ENCODE results near the gene NOS2. TPM values are rescaled to one million over a fixed set of nuclear protein-coding genes. Genes with fewer than 3 reads are reported as not detected.
"Not testable (repeated sequence)": the region's sequence is repeated elsewhere in the genome, so short reads cannot be mapped to it uniquely, and the experiment has no call there.

The NOS2 gene
- total RNA-seq, 4 donors from 2014 or later = 0.07 to 0.40 (median 0.35) TPM

DNA sequence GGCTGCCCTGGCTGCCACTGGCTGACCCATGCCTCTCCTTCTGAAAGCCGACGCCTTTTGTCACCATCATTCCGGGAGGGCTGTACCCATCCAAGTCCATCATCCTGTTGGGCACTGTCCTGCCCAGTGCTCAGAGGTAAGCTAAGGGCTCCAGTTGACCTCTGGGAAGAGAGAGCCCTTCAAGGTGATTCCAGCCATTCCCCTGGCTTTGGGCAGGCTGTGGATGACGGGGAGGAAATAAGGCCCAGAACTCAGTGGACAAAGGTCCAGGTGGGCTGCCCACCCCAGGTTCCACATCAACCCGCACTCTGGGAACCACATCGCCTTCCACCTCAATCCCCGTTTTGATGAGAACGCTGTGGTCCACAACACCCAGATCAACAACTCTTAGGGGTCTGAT is 45.8 kb downstream of the NOS2 start:
- no peaks in the 10 kb centered on the region for H3K9me3 ChIP-seq

DNA sequence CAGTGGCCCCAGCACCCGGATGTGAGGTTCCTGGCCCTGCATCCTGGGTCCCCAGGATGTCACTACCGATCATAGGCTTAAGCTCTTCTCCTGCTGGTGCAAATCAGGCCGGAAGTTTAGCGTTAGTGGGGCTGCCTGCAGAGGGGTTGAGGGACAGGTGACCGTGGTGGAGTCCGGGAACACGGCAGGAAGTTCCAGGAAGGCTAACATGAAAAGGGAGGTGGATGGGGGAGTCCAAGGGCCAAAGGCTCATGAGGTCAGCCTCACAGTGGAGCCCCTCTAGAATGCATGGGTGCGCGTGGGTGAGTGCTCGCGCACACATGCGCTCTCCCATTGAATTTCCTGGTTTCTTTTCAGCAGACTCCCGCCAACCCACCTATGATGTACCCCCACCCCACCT is 46.6 kb downstream of the NOS2 start:
- ATAC-seq, H3K36me3 ChIP-seq, H3K4me1 ChIP-seq, H3K9me3 ChIP-seq, H3K4me3 ChIP-seq, H3K27me3 ChIP-seq, H3K27ac ChIP-seq: not testable (repeated sequence)
- WGBS, 2 donors (ENCODE audit: low coverage in 1 of 2) = 88 to 100% methylated on average over 7 to 9 of the region's 13 CpGs

More for the DNA sequence above, 45.8 kb downstream of the NOS2 start:
- H3K36me3 ChIP-seq = no peaks in the 10 kb centered on the region
- H3K4me3 ChIP-seq = no peak overlapping the region
- 94 to 100% methylated on average over 2 to 3 of the region's 8 CpGs for WGBS, 2 donors (ENCODE audit: low coverage in 1 of 2)
- no peaks in the 10 kb centered on the region for H3K4me1 ChIP-seq
- H3K27ac ChIP-seq = no peak overlapping the region
- H3K27me3 ChIP-seq = no peaks in the 10 kb centered on the region
- no peak for TF ChIP-seq POLR2AphosphoS5 (IDR thresholded peaks at IDR 0.05)
- no peak for TF ChIP-seq EP300 (IDR thresholded peaks at IDR 0.05)
- no peak for TF ChIP-seq CTCF (IDR thresholded peaks at IDR 0.05)
- TF ChIP-seq POLR2A (IDR thresholded peaks at IDR 0.05) = no peak
- ATAC-seq = no peak

- H3K4me3 ChIP-seq, H3K36me3 ChIP-seq, H3K27me3 ChIP-seq, H3K9me3 ChIP-seq, H3K4me1 ChIP-seq, ATAC-seq, H3K27ac ChIP-seq: not testable (repeated sequence)
- 58 to 70% methylated on average over 2 of the region's 19 CpGs for WGBS, 2 donors (ENCODE audit: low coverage in 1 of 2)
Observed at GRCh38 chr17:27752831-27753619, 47.3 kb downstream of the NOS2 start.

- no peak for ATAC-seq
- WGBS, 2 donors (ENCODE audit: low coverage in 1 of 2) = 68 to 80% methylated on average over 6 to 11 of the region's 19 CpGs
- Histone ChIP-seq H3K27me3 (no peaks in the 10 kb centered on the region), H3K27ac (no peak overlapping the region), H3K4me3 (no peak overlapping the region), H3K9me3 (no peaks in the 10 kb centered on the region), H3K36me3 (no peaks in the 10 kb centered on the region), H3K4me1 (no peaks in the 10 kb centered on the region)
- TF ChIP-seq POLR2AphosphoS5 (IDR thresholded peaks at IDR 0.05) (no peak), POLR2A (IDR thresholded peaks at IDR 0.05) (no peak), EP300 (IDR thresholded peaks at IDR 0.05) (no peak), CTCF (IDR thresholded peaks at IDR 0.05) (no peak)
Observed at GRCh38 chr17:27751622-27752490, 48.5 kb downstream of the NOS2 start.

DNA sequence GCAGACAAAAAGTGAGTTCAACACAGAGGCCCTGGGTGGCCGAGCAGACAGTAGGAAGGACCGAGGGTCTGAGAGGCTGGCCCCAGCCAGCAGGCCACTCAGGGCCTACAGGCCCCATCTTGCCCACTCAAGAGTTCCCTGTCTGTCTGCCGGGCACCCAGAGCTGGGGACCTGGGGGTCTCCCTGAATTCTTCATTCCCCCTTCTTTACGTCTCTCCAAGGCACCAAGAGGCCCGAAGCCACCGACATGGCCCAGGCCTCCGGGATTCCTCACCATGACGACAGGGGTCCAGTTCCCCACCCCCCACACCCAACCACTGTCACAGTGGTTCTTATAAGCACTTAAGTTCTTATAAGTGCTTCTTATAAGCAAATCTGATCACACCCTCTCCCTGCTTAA is 49.2 kb downstream of the NOS2 start:
- no peaks in the 10 kb centered on the region for H3K4me1 ChIP-seq
- no peaks in the 10 kb centered on the region for H3K9me3 ChIP-seq
- TF ChIP-seq POLR2A (IDR thresholded peaks at IDR 0.05) = no peak
- TF ChIP-seq POLR2AphosphoS5 (IDR thresholded peaks at IDR 0.05) = no peak
- TF ChIP-seq EP300 (IDR thresholded peaks at IDR 0.05) = no peak
- no peak for TF ChIP-seq CTCF (IDR thresholded peaks at IDR 0.05)
- H3K36me3 ChIP-seq = no peaks in the 10 kb centered on the region
- H3K4me3 ChIP-seq = no peak overlapping the region
- no peaks in the 10 kb centered on the region for H3K27me3 ChIP-seq
- WGBS, 2 donors (ENCODE audit: low coverage in 1 of 2) = 72 to 100% methylated on average over 2 to 8 of the region's 8 CpGs
- no peak for ATAC-seq
- no peak overlapping the region for H3K27ac ChIP-seq

DNA sequence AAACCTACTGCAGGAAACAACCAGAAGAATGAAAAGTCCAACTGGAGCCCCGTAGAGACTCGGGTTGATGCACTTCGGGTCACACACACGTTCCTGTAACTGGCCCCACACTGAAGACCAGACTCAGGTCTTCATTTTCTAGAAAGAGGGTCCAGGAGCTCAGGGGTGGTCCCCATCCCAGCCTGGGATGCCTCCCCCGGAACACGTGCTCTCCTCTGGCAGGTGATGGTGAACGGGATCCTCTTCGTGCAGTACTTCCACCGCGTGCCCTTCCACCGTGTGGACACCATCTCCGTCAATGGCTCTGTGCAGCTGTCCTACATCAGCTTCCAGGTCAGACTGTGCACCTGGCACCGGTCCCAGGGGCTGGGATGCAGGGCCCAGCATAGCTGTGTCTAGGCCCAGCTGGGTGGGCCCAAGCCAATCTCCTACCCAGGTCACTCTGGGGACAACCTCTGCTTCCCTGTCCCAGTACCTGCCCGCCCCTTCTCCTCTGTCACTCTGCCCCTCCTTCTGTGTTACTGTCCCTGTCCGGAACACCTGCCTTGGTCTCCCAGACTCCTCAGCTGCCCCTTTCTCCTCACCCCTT is 50.7 kb downstream of the NOS2 start:
- not testable (repeated sequence) for H3K4me1 ChIP-seq, H3K27ac ChIP-seq, H3K36me3 ChIP-seq, H3K27me3 ChIP-seq, ATAC-seq, H3K4me3 ChIP-seq, H3K9me3 ChIP-seq
- WGBS, 2 donors (ENCODE audit: low coverage in 1 of 2) = 80 to 92% methylated on average over 13 to 15 of the region's 15 CpGs

All from gastroesophageal sphincter (tissue), 4 donors.